Muscle of back (tissue), 13 donors: ENCODE measurements around the gene DOK4. TPM values are rescaled to one million over a fixed set of nuclear protein-coding genes. Genes with fewer than 3 reads are reported as not detected.

Experiments used
- DNase-seq, 3 donors: peaks; one replicate each; pipeline versions ENCODE4 v3.0.0 to v3.0.0-alpha.2; 2013
- long read RNA-seq, 9 donors: transcript quantifications; one replicate each; lab custom pipeline, GENCODE V29; 2026
- polyA plus RNA-seq, 10 donors: library from polyadenylated mRNA; unstranded; fragments of 120-200 nt; gene quantifications; one replicate each; pipeline ENCODE4 v1.2.1, GENCODE V29; 2013; ENCODE audit not compliant: insufficient read length in 10 of 10

Gene DOK4
- polyA plus RNA-seq = 10 to 100 TPM in 3 of 10 donors, 1 to 10 TPM in 7; 7.3 to 16.7 (median 9.3) TPM
- long read RNA-seq, donor 1, partial matches to known transcripts = 0 of 1 reads
- long read RNA-seq, donor 1, other reads (novel, unspliced or antisense) = 0 of 1 reads
- long read RNA-seq, donor 2, partial matches to known transcripts = 0 of 2 reads
- long read RNA-seq, donor 2, other reads (novel, unspliced or antisense) = 0 of 2 reads
- long read RNA-seq, donor 3 = 0 reads
- long read RNA-seq, donor 4 = 0 reads
- long read RNA-seq, donor 5, partial matches to known transcripts = 0 of 1 reads
- long read RNA-seq, donor 5, other reads (novel, unspliced or antisense) = 0 of 1 reads
- long read RNA-seq, donor 6 = 0 reads
- long read RNA-seq, donor 7 = 0 reads
- long read RNA-seq, donor 8, partial matches to known transcripts = 0 of 1 reads
- long read RNA-seq, donor 8, other reads (novel, unspliced or antisense) = 0 of 1 reads
- long read RNA-seq, donor 9 = 0 reads

- DNase-seq = peak; percentile 58 to 83 (median 71)
Observed at GRCh38 chr16:57485916-57486857, at the start of gene DOK4. Gene DOK4 (minus strand): TSS chr16:57486493. CDS start chr16:57479507, 6,986 bp downstream.

- DNase-seq = peak; percentile 90 to 97 (median 96)
Observed at GRCh38 chr16:57535680-57536305, 49.5 kb upstream of the DOK4 start.

- DNase-seq = no peak
Observed at GRCh38 chr16:57534881-57535658, 48.8 kb upstream of the DOK4 start.

- DNase-seq = peak in 1 of 3 donors; percentile 23
Observed at GRCh38 chr16:57534337-57534880, 48.1 kb upstream of the DOK4 start.

GRCh38 chr16:57533431-57534336 is 47.4 kb upstream of the DOK4 start:
- DNase-seq = peak in 1 of 3 donors; percentile 35

GRCh38 chr16:57532266-57532625 is 46.0 kb upstream of the DOK4 start:
- DNase-seq = no peak

GRCh38 chr16:57531635-57532265 is 45.5 kb upstream of the DOK4 start:
- no peak for DNase-seq

- no peak for DNase-seq
Observed at GRCh38 chr16:57531253-57531575, 44.9 kb upstream of the DOK4 start.

- peak in 1 of 3 donors; percentile 3 for DNase-seq
Observed at GRCh38 chr16:57530522-57531252, 44.4 kb upstream of the DOK4 start.

- peak in 1 of 3 donors; percentile 40 for DNase-seq
Observed at GRCh38 chr16:57530104-57530521, 43.8 kb upstream of the DOK4 start.

- DNase-seq = peak in 1 of 3 donors; percentile 9
Observed at GRCh38 chr16:57529391-57530103, 43.3 kb upstream of the DOK4 start.

- DNase-seq = peak in 1 of 3 donors; percentile 15
Observed at GRCh38 chr16:57528499-57529390, 42.5 kb upstream of the DOK4 start.

GRCh38 chr16:57527610-57528360 is 41.5 kb upstream of the DOK4 start:
- DNase-seq = no peak

GRCh38 chr16:57527027-57527426 is 40.7 kb upstream of the DOK4 start:
- DNase-seq = no peak

GRCh38 chr16:57526498-57526897 is 40.2 kb upstream of the DOK4 start:
- peak in 1 of 3 donors; percentile 3 for DNase-seq

GRCh38 chr16:57525761-57526160 is 39.5 kb upstream of the DOK4 start:
- peak in 1 of 3 donors; percentile 3 for DNase-seq
